Ovary (tissue), 9 donors: ENCODE measurements around the gene SAMM50. TPM values are rescaled to one million over a fixed set of nuclear protein-coding genes. Genes with fewer than 3 reads are reported as not detected.

ENCODE experiments used
- DNase-seq, 5 donors: peaks; one replicate each; pipeline ENCODE4 v3.0.0-alpha.2; 2019 to 2020
- H3K27ac ChIP-seq, 2 donors: fragments of 200-600 bp; one replicate each; pipeline versions ENCODE4 v1.5.1 to v1.8.0; 2019 to 2022
- H3K27me3 ChIP-seq: fragments of 200-600 bp; one replicate; pipeline ENCODE4 v1.8.0; 2022
- H3K36me3 ChIP-seq: fragments of 200-600 bp; sonication (generic); one replicate; pipeline ENCODE4 v1.5.1; 2019
- H3K4me1 ChIP-seq: one replicate; pipeline ENCODE4 v1.8.1; 2013; ENCODE audit warnings: mild to moderate bottlenecking, moderate library complexity; ENCODE audit not compliant: insufficient read depth
- H3K4me3 ChIP-seq: fragments of 200-600 bp; sonication (generic); one replicate; pipeline ENCODE4 v1.5.1; 2017
- H3K9me3 ChIP-seq, 2 donors: fragments of 200-600 bp in 1 of 2; sonication (generic) in 1 of 2; one replicate each; pipeline versions ENCODE4 v1.5.1 to v1.8.1; 2013 to 2019; ENCODE audit warnings: mild to moderate bottlenecking in 1 of 2, moderate library complexity in 1 of 2
- CTCF ChIP-seq, 3 donors: fragments of 450-650 bp in 2 of 3; fragments of 200-600 bp in 1 of 3; IDR thresholded peaks; one replicate each; pipeline versions ENCODE4 v1.5.1 to v1.8.0; 2016 to 2022; ENCODE audit warnings: antibody characterized with exemption in 3 of 3, mild to moderate bottlenecking in 1 of 3
- EP300 ChIP-seq: sonication (generic); formaldehyde crosslinking; IDR thresholded peaks from one replicate; pipeline ENCODE4 v1.6.1; 2017; ENCODE audit warnings: antibody characterized with exemption
- POLR2A ChIP-seq: fragments of 450-650 bp; IDR thresholded peaks from one replicate; pipeline ENCODE4 v1.6.1; 2017; ENCODE audit warnings: antibody characterized with exemption, mild to moderate bottlenecking, moderate library complexity
- WGBS, 3 donors: extraction: QIAGEN DNeasy Blood & Tissue Kit in 1 of 3; methylation state at CpG; one replicate each; pipeline versions ENCODE4 v1.1.5 to v1.1.7; 2013 to 2017; 5-methylcytosine and 5-hydroxymethylcytosine counted together
- intact Hi-C, 4 donors: fragments of 100-400 bp; cut with DNase I; formaldehyde crosslinking; loops; one replicate each; pipeline versions ENCODE4 v1.11.0 to v1.15.1; 2022 to 2023
- polyA plus RNA-seq, 2 donors: library from polyadenylated mRNA; stranded (reverse); fragments of 200-250 nt in 1 of 2; fragments of 350-450 nt in 1 of 2; fragmentation: Illumina TruSeq in 1 of 2; extraction: RNeasy Lipid Tissue Mini Kit (QIAGEN cat#74804) in 1 of 2; gene quantifications; one replicate each; pipeline ENCODE4 v1.2.3, GENCODE V29; 2013 to 2014
- total RNA-seq, 7 donors: library from RNA; depleted of rRNA in 2 of 7; stranded (reverse); fragments of >200 nt in 2 of 7; fragmentation: NEBNext Ultra II Directional in 3 of 7; extraction: Animal tissue kit (Norgen Biotek cat#: 25700) in 3 of 7; gene quantifications; one replicate each; pipeline versions ENCODE4 v1.1.0 to v1.2.4, GENCODE V29; 2016 to 2023
- donor health status: DM: no; HTN: no; CAD: no; lungs with moderate emphysema.
- donor health status: DM: no; HTN: no; CAD: no.
- donor health status: Bipolar disorder and iron deficiency.
- donor health status: DM: yes; HTN: yes; CAD: no.
- donor health status: DM: no; HTN: no; CAD: no.
- donor health status: DM: yes; HTN: yes; CAD: no.

The SAMM50 gene
- total and polyA plus RNA-seq, 9 donors, result 18.0 to 60.2 (median 42.4) TPM

- H3K4me1 ChIP-seq, result peaks cover 8% of the 10 kb centered on the region
- H3K4me3 ChIP-seq, result no peak overlapping the region
- H3K36me3 ChIP-seq, result no peaks in the 10 kb centered on the region
- intact Hi-C loops, result no loop called here
- no peaks in the 10 kb centered on the region for H3K27me3 ChIP-seq
- H3K27ac ChIP-seq, result no peak overlapping the region
- H3K9me3 ChIP-seq, result no peaks in the 10 kb centered on the region
- WGBS, 3 donors, result 38 to 45% (median 40%) methylated on average over 8 of the region's 8 CpGs
- DNase-seq, result no peak
- TF ChIP-seq CTCF (IDR thresholded peaks at IDR 0.05) (no peak), POLR2A (no peak), EP300 (no peak)
These were observed 78.5 kb downstream of the SAMM50 start for GRCh38 chr22:44033694-44034093.

- TF ChIP-seq EP300, result no peak
- TF ChIP-seq CTCF (IDR thresholded peaks at IDR 0.05), result no peak
- TF ChIP-seq POLR2A, result no peak
- no peaks in the 10 kb centered on the region for H3K36me3 ChIP-seq
- H3K27ac ChIP-seq, result peak overlapping the region in 1 of 2 donors; percentile 19
- no peaks in the 10 kb centered on the region for H3K27me3 ChIP-seq
- no peaks in the 10 kb centered on the region for H3K9me3 ChIP-seq
- DNase-seq, result peak in 4 of 5 donors; percentile 44 to 70 (median 62)
- H3K4me3 ChIP-seq, result no peak overlapping the region
- 42 to 48% (median 45%) methylated on average over 9 of the region's 9 CpGs for WGBS, 3 donors
- intact Hi-C loops, result no loop called here
- peaks cover 8% of the 10 kb centered on the region for H3K4me1 ChIP-seq
These were observed 82.5 kb downstream of the SAMM50 start for GRCh38 chr22:44037519-44038375.

- H3K4me1 ChIP-seq, result peaks cover 9% of the 10 kb centered on the region
- TF ChIP-seq CTCF (IDR thresholded peaks at IDR 0.05) (no peak), EP300 (no peak), POLR2A (no peak)
- no peaks in the 10 kb centered on the region for H3K9me3 ChIP-seq
- no peaks in the 10 kb centered on the region for H3K27me3 ChIP-seq
- 94 to 96% (median 96%) methylated on average over 8 of the region's 8 CpGs for WGBS, 3 donors
- intact Hi-C loops, result no loop called here
- DNase-seq, result no peak
- H3K36me3 ChIP-seq, result no peaks in the 10 kb centered on the region
- H3K4me3 ChIP-seq, result no peak overlapping the region
- no peak overlapping the region for H3K27ac ChIP-seq
These were observed 84.4 kb downstream of the SAMM50 start for GRCh38 chr22:44039566-44040171.

GRCh38 chr22:44042249-44043218 is 87.3 kb downstream of the SAMM50 start:
- intact Hi-C loops, result no loop called here
- peaks cover 10% of the 10 kb centered on the region for H3K4me1 ChIP-seq
- H3K27ac ChIP-seq, result peak overlapping the region in 1 of 2 donors; percentile 2
- DNase-seq, result no peak
- WGBS, 3 donors, result 46 to 71% (median 56%) methylated on average over 20 of the region's 20 CpGs
- H3K27me3 ChIP-seq, result no peaks in the 10 kb centered on the region
- H3K4me3 ChIP-seq, result no peak overlapping the region
- no peak for TF ChIP-seq EP300
- TF ChIP-seq POLR2A, result no peak
- no peak for TF ChIP-seq CTCF (IDR thresholded peaks at IDR 0.05)
- no peaks in the 10 kb centered on the region for H3K36me3 ChIP-seq
- H3K9me3 ChIP-seq, result no peaks in the 10 kb centered on the region
